DND-41 (cell line): ENCODE data around the gene SNAP25.

Source experiments
- ATAC-seq: fragments of 200-7000 bp; cut with Tn5 transposase; 3 replicates; pipeline ENCODE4 v1.9.1; 2021; ENCODE audit warnings: low read depth; ENCODE audit not compliant: insufficient read depth
- DNase-seq: peaks from one replicate; pipeline ENCODE4 v3.0.0-alpha.2; 2020
- H2AFZ ChIP-seq: 2 replicates; pipeline ENCODE4 v1.6.0; 2012; ENCODE audit warnings: low read depth, low read length
- H3K27ac ChIP-seq: 2 replicates; pipeline ENCODE4 v1.5.1; 2012; ENCODE audit warnings: low read length, inconsistent platforms
- H3K27me3 ChIP-seq: fragments of 200-600 bp; sonication (generic); 2 replicates; pipeline ENCODE4 v1.6.0; 2012; ENCODE audit warnings: low read length, mild to moderate bottlenecking, inconsistent platforms; ENCODE audit not compliant: insufficient read depth, poor library complexity
- H3K36me3 ChIP-seq: 2 replicates; pipeline ENCODE4 v1.5.1; 2012; ENCODE audit warnings: low read length, inconsistent platforms; ENCODE audit not compliant: insufficient read depth
- H3K4me1 ChIP-seq: 2 replicates; pipeline ENCODE4 v1.5.1; 2012; ENCODE audit warnings: mild to moderate bottlenecking, low read length; ENCODE audit not compliant: insufficient read depth
- H3K4me2 ChIP-seq: 2 replicates; pipeline ENCODE4 v1.6.0; 2012; ENCODE audit warnings: mild to moderate bottlenecking, moderate library complexity, low read length, inconsistent platforms; ENCODE audit not compliant: insufficient read depth
- H3K4me3 ChIP-seq, 2 experiments: fragments of 200-600 bp in 1 of 2; shearing (Covaris generic) in 1 of 2; 2 replicates each; pipeline ENCODE4 v1.5.1; 2012 to 2016; ENCODE audit warnings: inconsistent platforms in 2 of 2, low read length in 2 of 2, mild to moderate bottlenecking in 2 of 2, low read depth in 1 of 2, moderate library complexity in 1 of 2
- H3K79me2 ChIP-seq: 2 replicates; pipeline ENCODE4 v1.6.0; 2012; ENCODE audit warnings: low read length, inconsistent platforms; ENCODE audit not compliant: insufficient read depth
- H3K9ac ChIP-seq: 2 replicates; pipeline ENCODE4 v1.6.0; 2012; ENCODE audit warnings: low read depth, mild to moderate bottlenecking, inconsistent platforms, low read length, moderate library complexity
- H3K9me3 ChIP-seq: 2 replicates; pipeline ENCODE4 v1.5.1; 2012; ENCODE audit warnings: low read length, moderate library complexity, mild to moderate bottlenecking, inconsistent platforms; ENCODE audit not compliant: insufficient read depth, severe bottlenecking
- H4K20me1 ChIP-seq: 2 replicates; pipeline ENCODE4 v1.6.0; 2012; ENCODE audit warnings: low read length; ENCODE audit not compliant: insufficient read depth
- CTCF ChIP-seq: IDR thresholded peaks from 2 replicates; pipeline ENCODE4 v1.5.1; 2012; ENCODE audit warnings: borderline replicate concordance, low read length, moderate library complexity, mild to moderate bottlenecking; ENCODE audit not compliant: poor library complexity, severe bottlenecking; ENCODE audit errors: extremely low read depth
- EZH2 ChIP-seq: IDR thresholded peaks from 3 replicates; pipeline ENCODE4 v1.6.1; 2012; ENCODE audit warnings: borderline replicate concordance, low read depth, mild to moderate bottlenecking, moderate library complexity, low read length, inconsistent platforms; ENCODE audit not compliant: severe bottlenecking

Gene SNAP25

DNA sequence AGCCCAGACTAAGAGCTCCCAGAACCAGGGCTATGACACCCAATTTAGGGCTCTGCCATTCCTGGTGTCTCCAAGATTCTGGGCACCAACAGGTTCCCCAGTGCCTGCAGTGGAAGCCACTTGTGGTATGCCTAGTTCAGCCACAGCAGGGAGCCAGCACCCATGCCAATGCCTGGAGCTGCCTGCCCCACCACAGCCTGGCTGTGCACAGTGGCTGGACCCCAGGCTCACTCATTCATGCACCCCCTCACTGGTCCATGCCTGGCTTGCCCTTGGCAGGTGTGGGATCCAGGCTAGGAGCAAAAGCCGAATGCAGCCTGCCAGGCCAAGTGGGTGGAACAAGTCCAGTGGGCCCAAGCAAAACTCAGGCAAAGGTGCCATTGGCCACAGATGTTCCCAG is 123.5 kb downstream of the SNAP25 start:
- Histone ChIP-seq H4K20me1 (no peaks in the 10 kb centered on the region), H3K4me3 (no peak overlapping the region), H3K27ac (no peak overlapping the region), H3K27me3 (no peaks in the 10 kb centered on the region), H3K9me3 (peaks cover 8% of the 10 kb centered on the region), H3K79me2 (no peaks in the 10 kb centered on the region), H2AFZ (no peak overlapping the region), H3K9ac (no peak overlapping the region), H3K36me3 (no peaks in the 10 kb centered on the region), H3K4me2 (no peak overlapping the region), H3K4me1 (no peaks in the 10 kb centered on the region)
- ATAC-seq (no peak), DNase-seq (no peak)
- TF ChIP-seq CTCF, result no peak
- no peak for TF ChIP-seq EZH2

GRCh38 chr20:10344953-10345352 is 126.3 kb downstream of the SNAP25 start:
- TF ChIP-seq EZH2 (no peak), CTCF (no peak)
- Histone ChIP-seq H4K20me1 (no peaks in the 10 kb centered on the region), H3K79me2 (no peaks in the 10 kb centered on the region), H3K9ac (no peak overlapping the region), H3K4me2 (no peak overlapping the region), H2AFZ (no peak overlapping the region), H3K27ac (no peak overlapping the region), H3K4me3 (no peak overlapping the region), H3K4me1 (no peaks in the 10 kb centered on the region), H3K9me3 (peaks cover 8% of the 10 kb centered on the region), H3K36me3 (no peaks in the 10 kb centered on the region), H3K27me3 (no peaks in the 10 kb centered on the region)
- DNase-seq (no peak), ATAC-seq (no peak)

- H3K36me3 ChIP-seq, result no peaks in the 10 kb centered on the region
- H3K4me1 ChIP-seq, result no peaks in the 10 kb centered on the region
- DNase-seq, result no peak
- no peak overlapping the region for H3K27ac ChIP-seq
- no peaks in the 10 kb centered on the region for H3K79me2 ChIP-seq
- no peak overlapping the region for H3K4me2 ChIP-seq
- H4K20me1 ChIP-seq, result no peaks in the 10 kb centered on the region
- no peaks in the 10 kb centered on the region for H3K27me3 ChIP-seq
- H2AFZ ChIP-seq, result no peak overlapping the region
- ATAC-seq, result no peak
- H3K9ac ChIP-seq, result no peak overlapping the region
- H3K4me3 ChIP-seq, result no peak overlapping the region
- TF ChIP-seq EZH2, result no peak
- no peak for TF ChIP-seq CTCF
- H3K9me3 ChIP-seq, result peaks cover under 1% of the 10 kb centered on the region
Measured at GRCh38 chr20:10347086-10347880, 128.7 kb downstream of the SNAP25 start.
